ENCODE data around the gene CNTRL.
A peak's percentile ranks its signal among the peaks of the same experiment; 100 is the strongest.
"Not testable (repeated sequence)": the region's sequence is repeated elsewhere in the genome, so short reads cannot be mapped to it uniquely, and the experiment has no call there.

DNA sequence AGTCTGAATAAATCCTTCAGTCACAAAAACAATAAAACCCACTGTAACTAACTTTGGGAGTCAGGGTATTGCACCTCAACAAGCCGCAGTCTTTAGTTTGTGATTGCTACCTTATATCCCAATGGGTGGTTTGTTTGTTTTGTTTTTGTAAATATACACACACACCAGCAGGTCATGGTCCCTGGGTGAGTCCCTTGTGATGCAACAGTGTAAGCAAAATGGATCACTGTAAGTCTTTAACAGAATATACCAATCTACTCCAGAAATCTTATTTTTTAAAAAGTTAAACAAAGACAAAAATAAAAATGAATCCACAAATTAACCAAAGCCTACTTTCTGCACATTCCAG lies 104.6 kb downstream of the CNTRL start:
- not testable (repeated sequence) for TF ChIP-seq CTCF (IDR thresholded peaks at IDR 0.05; ENCODE audit: low read depth, low read length, missing input control); MAX (IDR thresholded peaks at IDR 0.05); GABPA (IDR thresholded peaks at IDR 0.05 in 1 of 2, conservative IDR thresholded peaks at IDR 0.05 in 1 of 2)
- TF ChIP-seq SP1 (IDR thresholded peaks at IDR 0.05) (peak; percentile 56), HNF4A (conservative IDR thresholded peaks at IDR 0.05) (peak; percentile 64 to 69)
- TF ChIP-seq, protein P1, sequence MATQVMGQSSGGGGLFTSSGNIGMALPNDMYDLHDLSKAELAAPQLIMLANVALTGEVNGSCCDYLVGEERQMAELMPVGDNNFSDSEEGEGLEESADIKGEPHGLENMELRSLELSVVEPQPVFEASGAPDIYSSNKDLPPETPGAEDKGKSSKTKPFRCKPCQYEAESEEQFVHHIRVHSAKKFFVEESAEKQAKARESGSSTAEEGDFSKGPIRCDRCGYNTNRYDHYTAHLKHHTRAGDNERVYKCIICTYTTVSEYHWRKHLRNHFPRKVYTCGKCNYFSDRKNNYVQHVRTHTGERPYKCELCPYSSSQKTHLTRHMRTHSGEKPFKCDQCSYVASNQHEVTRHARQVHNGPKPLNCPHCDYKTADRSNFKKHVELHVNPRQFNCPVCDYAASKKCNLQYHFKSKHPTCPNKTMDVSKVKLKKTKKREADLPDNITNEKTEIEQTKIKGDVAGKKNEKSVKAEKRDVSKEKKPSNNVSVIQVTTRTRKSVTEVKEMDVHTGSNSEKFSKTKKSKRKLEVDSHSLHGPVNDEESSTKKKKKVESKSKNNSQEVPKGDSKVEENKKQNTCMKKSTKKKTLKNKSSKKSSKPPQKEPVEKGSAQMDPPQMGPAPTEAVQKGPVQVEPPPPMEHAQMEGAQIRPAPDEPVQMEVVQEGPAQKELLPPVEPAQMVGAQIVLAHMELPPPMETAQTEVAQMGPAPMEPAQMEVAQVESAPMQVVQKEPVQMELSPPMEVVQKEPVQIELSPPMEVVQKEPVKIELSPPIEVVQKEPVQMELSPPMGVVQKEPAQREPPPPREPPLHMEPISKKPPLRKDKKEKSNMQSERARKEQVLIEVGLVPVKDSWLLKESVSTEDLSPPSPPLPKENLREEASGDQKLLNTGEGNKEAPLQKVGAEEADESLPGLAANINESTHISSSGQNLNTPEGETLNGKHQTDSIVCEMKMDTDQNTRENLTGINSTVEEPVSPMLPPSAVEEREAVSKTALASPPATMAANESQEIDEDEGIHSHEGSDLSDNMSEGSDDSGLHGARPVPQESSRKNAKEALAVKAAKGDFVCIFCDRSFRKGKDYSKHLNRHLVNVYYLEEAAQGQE (IDR thresholded peaks at IDR 0.05), result not testable (repeated sequence)
- TF ChIP-seq, protein P2, sequence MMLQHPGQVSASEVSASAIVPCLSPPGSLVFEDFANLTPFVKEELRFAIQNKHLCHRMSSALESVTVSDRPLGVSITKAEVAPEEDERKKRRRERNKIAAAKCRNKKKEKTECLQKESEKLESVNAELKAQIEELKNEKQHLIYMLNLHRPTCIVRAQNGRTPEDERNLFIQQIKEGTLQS (IDR thresholded peaks at IDR 0.05), result peak; percentile 62
- TF ChIP-seq, protein P3, sequence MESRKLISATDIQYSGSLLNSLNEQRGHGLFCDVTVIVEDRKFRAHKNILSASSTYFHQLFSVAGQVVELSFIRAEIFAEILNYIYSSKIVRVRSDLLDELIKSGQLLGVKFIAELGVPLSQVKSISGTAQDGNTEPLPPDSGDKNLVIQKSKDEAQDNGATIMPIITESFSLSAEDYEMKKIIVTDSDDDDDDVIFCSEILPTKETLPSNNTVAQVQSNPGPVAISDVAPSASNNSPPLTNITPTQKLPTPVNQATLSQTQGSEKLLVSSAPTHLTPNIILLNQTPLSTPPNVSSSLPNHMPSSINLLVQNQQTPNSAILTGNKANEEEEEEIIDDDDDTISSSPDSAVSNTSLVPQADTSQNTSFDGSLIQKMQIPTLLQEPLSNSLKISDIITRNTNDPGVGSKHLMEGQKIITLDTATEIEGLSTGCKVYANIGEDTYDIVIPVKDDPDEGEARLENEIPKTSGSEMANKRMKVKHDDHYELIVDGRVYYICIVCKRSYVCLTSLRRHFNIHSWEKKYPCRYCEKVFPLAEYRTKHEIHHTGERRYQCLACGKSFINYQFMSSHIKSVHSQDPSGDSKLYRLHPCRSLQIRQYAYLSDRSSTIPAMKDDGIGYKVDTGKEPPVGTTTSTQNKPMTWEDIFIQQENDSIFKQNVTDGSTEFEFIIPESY (IDR thresholded peaks at IDR 0.05), result peak; percentile 43

Measured in liver (tissue), 3 donors.